Stimulated activated naive B cell treated with anti-CD40 and anti-IgM and Interleukin-4, amounts not matched to agents 10 μg/mL and 1 μg/mL and 100 μg/mL, for 72 hours (primary cell): ENCODE results near the gene CLSTN1.

Source experiments
- ATAC-seq, 2 donors: fragments of 150-1000 bp; cut with Tn5 transposase; replicated peaks; 2 replicates each; pipeline ENCODE4 v1.10.0; 2021; ENCODE audit warnings: moderate library complexity in 1 of 2
- DNase-seq: peaks from one replicate; pipeline ENCODE4 v3.0.0; 2021
- H3K27ac Mint-ChIP-seq: one replicate; pipeline ENCODE4 v1.8.0; 2022; ENCODE audit warnings: mild to moderate bottlenecking, mixed read lengths
- H3K27me3 Mint-ChIP-seq, 2 donors: one replicate each; pipeline ENCODE4 v1.8.0; 2022; ENCODE audit warnings: mixed read lengths in 2 of 2
- H3K36me3 Mint-ChIP-seq, 2 donors: one replicate each; pipeline ENCODE4 v1.8.0; 2022; ENCODE audit warnings: mixed read lengths in 2 of 2, mild to moderate bottlenecking in 1 of 2
- H3K4me1 Mint-ChIP-seq, 2 donors: one replicate each; pipeline ENCODE4 v1.8.0; 2022; ENCODE audit warnings: mixed read lengths in 2 of 2, mild to moderate bottlenecking in 1 of 2
- H3K4me3 Mint-ChIP-seq, 2 donors: one replicate each; pipeline ENCODE4 v1.8.0; 2022; ENCODE audit warnings: mild to moderate bottlenecking in 2 of 2, mixed read lengths in 2 of 2, moderate library complexity in 1 of 2
- H3K9me3 Mint-ChIP-seq, 2 donors: one replicate each; pipeline ENCODE4 v1.8.0; 2022; ENCODE audit warnings: mixed read lengths in 2 of 2, mild to moderate bottlenecking in 1 of 2

The CLSTN1 gene

DNA sequence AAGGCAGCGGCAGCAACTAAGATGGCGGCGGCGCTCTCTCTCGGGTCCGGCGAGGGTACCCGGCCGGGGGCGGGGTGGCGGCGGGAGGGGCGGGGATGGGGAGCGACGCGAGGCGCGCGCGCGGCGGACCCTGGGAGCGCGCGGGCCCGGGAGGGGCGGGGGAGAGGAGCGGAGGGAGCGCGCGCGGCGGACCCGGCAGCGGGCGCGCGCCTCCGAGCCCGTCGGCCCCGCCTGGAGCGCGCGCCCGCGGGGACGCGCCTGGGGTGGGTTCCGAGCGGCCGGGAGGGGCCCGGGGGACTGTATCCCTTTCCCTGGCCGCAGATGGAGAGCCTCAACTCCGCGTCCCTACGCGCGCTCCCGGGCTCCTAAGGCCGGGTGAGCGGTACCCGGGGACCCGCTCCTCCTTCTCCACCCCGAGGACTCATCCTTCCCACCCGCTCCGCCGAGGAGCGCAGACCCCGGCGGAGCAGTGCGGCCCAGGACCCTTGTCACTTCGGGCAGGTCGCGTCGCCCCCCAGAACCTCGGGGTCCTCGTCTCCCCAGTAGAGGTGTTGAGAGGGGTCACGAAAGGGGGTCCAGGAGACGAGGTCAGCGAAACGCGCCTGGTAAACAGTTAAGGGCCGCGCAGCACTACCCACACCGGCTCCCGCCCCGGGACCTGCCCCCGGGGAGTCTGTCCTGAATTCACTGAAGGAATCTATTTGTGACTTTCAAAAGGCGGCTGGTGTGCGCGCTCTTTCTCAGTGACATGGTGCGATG is at the start of gene CLSTN1:
Gene CLSTN1 (minus strand): TSS at position 23 of the 759 bp plus-strand sequence. CDS start 232 bp downstream, outside the sequence.
- H3K27me3 Mint-ChIP-seq = no peaks in the 10 kb centered on the region
- peak; percentile 69 to 80 for ATAC-seq
- H3K4me1 Mint-ChIP-seq = peaks cover 28 to 41% of the 10 kb centered on the region in 2 donors
- peak within 1 kb of the TSS; percentile 91 to 93 for H3K4me3 Mint-ChIP-seq
- H3K9me3 Mint-ChIP-seq = no peaks in the 10 kb centered on the region
- peak within 1 kb of the TSS; percentile 81 for H3K27ac Mint-ChIP-seq
- H3K36me3 Mint-ChIP-seq = peaks cover 2 to 3% of the 10 kb centered on the region in 2 donors
- peak; percentile 76 for DNase-seq

GRCh38 chr1:9873385-9873784 is 49.6 kb upstream of the CLSTN1 start:
- no peaks in the 10 kb centered on the region for H3K27me3 Mint-ChIP-seq
- H3K9me3 Mint-ChIP-seq = no peaks in the 10 kb centered on the region
- H3K36me3 Mint-ChIP-seq = no peaks in the 10 kb centered on the region
- H3K27ac Mint-ChIP-seq = no peak overlapping the region
- peaks cover 4 to 7% of the 10 kb centered on the region in 2 donors for H3K4me1 Mint-ChIP-seq
- ATAC-seq = no peak
- H3K4me3 Mint-ChIP-seq = no peak overlapping the region
- no peak for DNase-seq

- Mint-ChIP-seq H3K36me3 (no peaks in the 10 kb centered on the region), H3K27ac (no peak overlapping the region), H3K4me3 (no peak overlapping the region), H3K9me3 (no peaks in the 10 kb centered on the region), H3K27me3 (no peaks in the 10 kb centered on the region), H3K4me1 (peaks cover 4 to 7% of the 10 kb centered on the region in 2 donors)
- ATAC-seq (no peak), DNase-seq (no peak)
Observed at GRCh38 chr1:9872430-9873165, 48.8 kb upstream of the CLSTN1 start.

GRCh38 chr1:9871707-9872425 is 48.1 kb upstream of the CLSTN1 start:
- Mint-ChIP-seq H3K27ac (no peak overlapping the region), H3K36me3 (no peaks in the 10 kb centered on the region), H3K4me3 (no peak overlapping the region), H3K27me3 (no peaks in the 10 kb centered on the region), H3K4me1 (peaks cover 8 to 15% of the 10 kb centered on the region in 2 donors), H3K9me3 (no peaks in the 10 kb centered on the region)
- DNase-seq (no peak), ATAC-seq (no peak)

- Mint-ChIP-seq H3K27ac (no peak overlapping the region), H3K27me3 (no peaks in the 10 kb centered on the region), H3K4me3 (no peak overlapping the region), H3K36me3 (no peaks in the 10 kb centered on the region), H3K9me3 (no peaks in the 10 kb centered on the region), H3K4me1 (peaks cover 14 to 17% of the 10 kb centered on the region in 2 donors)
- ATAC-seq = no peak
- DNase-seq = no peak
Observed at GRCh38 chr1:9871021-9871420, 47.3 kb upstream of the CLSTN1 start.

DNA sequence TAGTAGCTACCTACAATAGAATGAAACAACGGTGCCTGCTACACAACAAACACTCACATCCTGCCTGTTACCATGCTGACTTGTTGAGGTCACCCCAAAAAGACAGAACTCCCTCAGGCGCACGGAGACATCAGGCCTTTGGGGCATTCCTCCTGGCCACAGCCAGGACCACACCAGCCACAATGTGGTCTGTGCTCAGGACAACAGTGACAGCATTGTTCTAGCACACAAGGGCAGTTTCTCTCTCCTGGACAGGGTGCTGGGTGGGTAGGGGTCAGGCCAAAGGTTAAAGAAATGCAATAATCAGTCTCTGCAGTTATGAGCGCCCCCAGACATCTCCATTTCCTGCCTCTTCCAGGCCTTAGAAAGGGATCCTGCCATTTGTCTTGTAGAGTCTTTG is 46.8 kb upstream of the CLSTN1 start:
- Mint-ChIP-seq H3K9me3 (no peaks in the 10 kb centered on the region), H3K36me3 (no peaks in the 10 kb centered on the region), H3K4me3 (no peak overlapping the region), H3K27ac (no peak overlapping the region), H3K4me1 (peaks cover 15 to 17% of the 10 kb centered on the region in 2 donors), H3K27me3 (no peaks in the 10 kb centered on the region)
- no peak for ATAC-seq
- DNase-seq = no peak

GRCh38 chr1:9869831-9870251 is 46.1 kb upstream of the CLSTN1 start:
- Mint-ChIP-seq H3K36me3 (no peaks in the 10 kb centered on the region), H3K4me1 (peaks cover 11 to 12% of the 10 kb centered on the region in 2 donors), H3K9me3 (no peaks in the 10 kb centered on the region), H3K27me3 (no peaks in the 10 kb centered on the region), H3K27ac (no peak overlapping the region), H3K4me3 (no peak overlapping the region)
- no peak for DNase-seq
- ATAC-seq = no peak

GRCh38 chr1:9868244-9868590 is 44.5 kb upstream of the CLSTN1 start:
- no peak overlapping the region for H3K4me3 Mint-ChIP-seq
- peaks cover 20 to 21% of the 10 kb centered on the region in 2 donors for H3K4me1 Mint-ChIP-seq
- ATAC-seq (no peak), DNase-seq (no peak)
- no peak overlapping the region for H3K27ac Mint-ChIP-seq
- H3K9me3 Mint-ChIP-seq = no peaks in the 10 kb centered on the region
- H3K27me3 Mint-ChIP-seq = no peaks in the 10 kb centered on the region
- H3K36me3 Mint-ChIP-seq = no peaks in the 10 kb centered on the region

DNA sequence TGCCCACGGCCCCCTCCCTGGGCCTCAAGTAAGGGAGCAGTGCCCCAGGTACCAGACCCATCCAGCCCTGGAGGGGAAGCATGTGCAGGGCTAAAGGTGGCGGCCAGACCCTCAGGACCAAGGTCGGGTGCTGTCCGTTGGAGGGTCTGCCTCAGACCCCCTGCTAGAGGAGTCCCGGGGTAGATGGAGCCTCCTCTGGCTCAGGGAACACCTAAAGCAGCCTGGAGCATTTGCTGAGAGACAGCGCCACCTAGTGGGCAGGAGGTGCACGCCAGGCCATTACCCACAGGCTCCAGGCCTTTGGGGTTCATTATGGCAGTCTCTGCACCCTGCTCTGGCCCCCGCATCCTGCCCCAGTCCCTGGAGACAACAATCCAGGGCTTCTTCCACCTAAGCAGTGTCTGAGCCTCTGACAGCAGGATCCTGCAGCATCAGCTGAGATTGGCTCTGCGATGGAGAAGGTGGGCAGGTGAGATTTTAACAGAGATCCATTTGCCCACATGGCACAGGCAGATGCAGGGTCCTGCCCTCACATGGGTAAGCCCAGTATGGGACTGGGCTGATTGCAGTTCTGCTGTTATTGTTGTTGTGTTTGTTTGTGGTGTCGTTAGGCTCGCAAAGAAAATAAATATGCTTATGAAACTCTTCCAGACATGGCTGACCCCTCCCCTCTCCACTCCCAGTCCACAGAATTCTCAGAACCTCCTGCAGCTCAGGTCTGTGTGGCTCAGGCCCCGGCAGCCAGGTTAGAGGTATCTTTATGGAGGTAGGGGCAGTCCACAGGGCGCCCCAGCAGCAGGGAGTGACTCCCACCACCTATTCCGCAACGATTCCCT is 43.9 kb upstream of the CLSTN1 start:
- Mint-ChIP-seq H3K9me3 (no peaks in the 10 kb centered on the region), H3K27ac (no peak overlapping the region), H3K4me3 (no peak overlapping the region), H3K4me1 (peaks cover 20 to 22% of the 10 kb centered on the region in 2 donors), H3K27me3 (no peaks in the 10 kb centered on the region), H3K36me3 (no peaks in the 10 kb centered on the region)
- peak; percentile 95 to 96 for ATAC-seq
- peak; percentile 73 for DNase-seq

DNA sequence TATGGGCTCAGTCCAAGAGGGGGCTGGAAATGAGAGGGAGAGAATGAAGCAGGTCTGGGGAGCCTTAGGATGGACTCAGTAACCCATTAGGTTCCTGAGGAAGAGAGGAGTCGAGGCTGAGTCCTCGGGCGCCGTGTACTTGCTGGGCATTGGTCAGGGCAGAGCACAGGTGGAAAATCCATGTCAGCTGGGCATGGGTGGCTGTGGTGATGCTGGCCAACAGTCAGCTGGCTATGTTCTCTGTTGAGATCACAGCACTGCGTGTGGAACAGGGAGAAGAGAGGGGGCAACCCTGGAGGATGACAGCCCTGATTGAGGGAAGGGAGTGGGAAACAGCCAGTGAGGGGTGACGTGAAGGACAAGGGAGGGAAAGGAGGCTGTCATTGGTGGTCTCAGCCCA is 43.1 kb upstream of the CLSTN1 start:
- Mint-ChIP-seq H3K27ac (no peak overlapping the region), H3K9me3 (no peaks in the 10 kb centered on the region), H3K4me3 (no peak overlapping the region), H3K4me1 (peaks cover 20 to 25% of the 10 kb centered on the region in 2 donors), H3K27me3 (no peaks in the 10 kb centered on the region), H3K36me3 (no peaks in the 10 kb centered on the region)
- ATAC-seq (no peak), DNase-seq (no peak)

DNA sequence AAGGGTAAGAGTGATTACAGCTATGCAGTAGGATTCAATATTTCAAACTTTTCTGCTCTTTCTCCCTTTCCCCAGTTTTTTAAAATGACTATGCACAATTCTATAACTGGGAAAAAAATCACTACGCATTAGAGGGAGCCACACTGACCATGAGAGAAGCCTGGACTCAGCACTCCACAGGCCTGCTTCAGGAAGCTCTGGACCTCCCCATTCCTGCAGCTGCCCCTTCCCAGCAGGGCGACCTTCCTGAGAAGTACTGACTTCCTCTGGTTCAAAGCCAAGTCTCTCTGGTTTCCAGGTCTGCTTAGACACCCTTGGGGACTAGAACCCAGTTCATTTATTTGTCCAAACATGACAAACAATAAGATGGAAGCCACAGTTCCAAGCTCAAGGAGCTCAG is 42.0 kb upstream of the CLSTN1 start:
- ATAC-seq (no peak), DNase-seq (no peak)
- H3K4me1 Mint-ChIP-seq = peaks cover 25% of the 10 kb centered on the region in 2 donors
- no peak overlapping the region for H3K4me3 Mint-ChIP-seq
- no peaks in the 10 kb centered on the region for H3K36me3 Mint-ChIP-seq
- no peaks in the 10 kb centered on the region for H3K27me3 Mint-ChIP-seq
- no peaks in the 10 kb centered on the region for H3K9me3 Mint-ChIP-seq
- peak overlapping the region; percentile 42 for H3K27ac Mint-ChIP-seq

- DNase-seq = no peak
Observed at GRCh38 chr1:9863371-9863770, 39.6 kb upstream of the CLSTN1 start.

GRCh38 chr1:9861360-9861759 is 37.6 kb upstream of the CLSTN1 start:
- peaks cover 26 to 27% of the 10 kb centered on the region in 2 donors for H3K4me1 Mint-ChIP-seq
- H3K36me3 Mint-ChIP-seq = peaks cover 4 to 6% of the 10 kb centered on the region in 2 donors
- no peak overlapping the region for H3K27ac Mint-ChIP-seq
- H3K9me3 Mint-ChIP-seq = peaks cover 0 to 4% of the 10 kb centered on the region in 2 donors
- H3K27me3 Mint-ChIP-seq = no peaks in the 10 kb centered on the region
- ATAC-seq (no peak), DNase-seq (no peak)
- H3K4me3 Mint-ChIP-seq = no peak overlapping the region

More at GRCh38 chr1:9863371-9863770, 39.6 kb upstream of the CLSTN1 start:
- Mint-ChIP-seq H3K27me3 (no peaks in the 10 kb centered on the region), H3K36me3 (peaks cover 2 to 3% of the 10 kb centered on the region in 2 donors), H3K4me1 (peaks cover 32 to 36% of the 10 kb centered on the region in 2 donors), H3K27ac (peak overlapping the region; percentile 82), H3K9me3 (peaks cover 0 to 2% of the 10 kb centered on the region in 2 donors), H3K4me3 (no peak overlapping the region)
- ATAC-seq = no peak

GRCh38 chr1:9860887-9861286 is 37.1 kb upstream of the CLSTN1 start:
- no peak for ATAC-seq
- no peaks in the 10 kb centered on the region for H3K27me3 Mint-ChIP-seq
- H3K36me3 Mint-ChIP-seq = peaks cover 4 to 6% of the 10 kb centered on the region in 2 donors
- H3K4me1 Mint-ChIP-seq = peaks cover 23 to 27% of the 10 kb centered on the region in 2 donors
- no peak for DNase-seq
- no peak overlapping the region for H3K4me3 Mint-ChIP-seq
- H3K9me3 Mint-ChIP-seq = peaks cover 0 to 4% of the 10 kb centered on the region in 2 donors
- H3K27ac Mint-ChIP-seq = no peak overlapping the region
